Epithelial cell of proximal tubule (primary cell): Measurements from ENCODE around the gene PTPRT. TPM values are rescaled to one million over a fixed set of nuclear protein-coding genes. Genes with fewer than 3 reads are reported as not detected.

ENCODE experiments used
- DNase-seq: peaks from one replicate; pipeline ENCODE4 v3.0.0-alpha.2; 2011; ENCODE audit warnings: low read depth
- H3K4me3 ChIP-seq: 2 replicates; pipeline ENCODE4 v1.5.1; 2011; ENCODE audit warnings: low read depth, mild to moderate bottlenecking, low read length
- total RNA-seq: library from RNA; depleted of rRNA; stranded (reverse); fragments of >200 nt; gene quantifications from 2 replicates; pipeline ENCODE4 v1.2.3, GENCODE V29; 2015
- TF ChIP-seq, protein P1 (sequence below): conservative IDR thresholded peaks from 2 replicates; pipeline ENCODE4 v1.5.1; 2012; ENCODE audit warnings: low read depth, mild to moderate bottlenecking, low read length

The PTPRT gene
- total RNA-seq, 1 donor from 2014 or later, result not detected

DNA sequence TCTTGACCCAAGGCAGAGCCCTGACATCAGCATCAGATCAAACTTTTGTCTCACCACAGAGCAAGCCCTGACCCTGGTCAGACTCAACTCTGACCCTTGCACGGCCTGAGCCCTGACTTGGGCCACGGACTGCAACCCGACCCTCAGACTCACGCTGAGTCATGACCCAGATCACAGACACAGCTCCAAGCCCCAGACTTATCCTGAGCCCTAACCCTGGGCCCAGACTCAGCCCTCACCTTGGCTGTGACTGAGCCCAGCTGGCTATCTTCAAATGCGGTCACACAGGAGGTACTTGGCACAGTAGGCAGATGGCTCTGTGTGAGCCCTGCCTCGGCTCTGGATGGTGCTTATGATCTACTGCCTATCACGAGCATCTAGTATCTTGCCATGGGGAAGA is 602.3 kb downstream of the PTPRT start:
- TF ChIP-seq, protein P1, sequence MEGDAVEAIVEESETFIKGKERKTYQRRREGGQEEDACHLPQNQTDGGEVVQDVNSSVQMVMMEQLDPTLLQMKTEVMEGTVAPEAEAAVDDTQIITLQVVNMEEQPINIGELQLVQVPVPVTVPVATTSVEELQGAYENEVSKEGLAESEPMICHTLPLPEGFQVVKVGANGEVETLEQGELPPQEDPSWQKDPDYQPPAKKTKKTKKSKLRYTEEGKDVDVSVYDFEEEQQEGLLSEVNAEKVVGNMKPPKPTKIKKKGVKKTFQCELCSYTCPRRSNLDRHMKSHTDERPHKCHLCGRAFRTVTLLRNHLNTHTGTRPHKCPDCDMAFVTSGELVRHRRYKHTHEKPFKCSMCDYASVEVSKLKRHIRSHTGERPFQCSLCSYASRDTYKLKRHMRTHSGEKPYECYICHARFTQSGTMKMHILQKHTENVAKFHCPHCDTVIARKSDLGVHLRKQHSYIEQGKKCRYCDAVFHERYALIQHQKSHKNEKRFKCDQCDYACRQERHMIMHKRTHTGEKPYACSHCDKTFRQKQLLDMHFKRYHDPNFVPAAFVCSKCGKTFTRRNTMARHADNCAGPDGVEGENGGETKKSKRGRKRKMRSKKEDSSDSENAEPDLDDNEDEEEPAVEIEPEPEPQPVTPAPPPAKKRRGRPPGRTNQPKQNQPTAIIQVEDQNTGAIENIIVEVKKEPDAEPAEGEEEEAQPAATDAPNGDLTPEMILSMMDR, result no peak
- no peak for DNase-seq

GRCh38 chr20:42581311-42581710 is 608.4 kb downstream of the PTPRT start:
- H3K4me3 ChIP-seq, result no peak overlapping the region
- DNase-seq, result no peak
- TF ChIP-seq, protein P1, result no peak

More for the DNA sequence above, 602.3 kb downstream of the PTPRT start:
- H3K4me3 ChIP-seq, result no peak overlapping the region

DNA sequence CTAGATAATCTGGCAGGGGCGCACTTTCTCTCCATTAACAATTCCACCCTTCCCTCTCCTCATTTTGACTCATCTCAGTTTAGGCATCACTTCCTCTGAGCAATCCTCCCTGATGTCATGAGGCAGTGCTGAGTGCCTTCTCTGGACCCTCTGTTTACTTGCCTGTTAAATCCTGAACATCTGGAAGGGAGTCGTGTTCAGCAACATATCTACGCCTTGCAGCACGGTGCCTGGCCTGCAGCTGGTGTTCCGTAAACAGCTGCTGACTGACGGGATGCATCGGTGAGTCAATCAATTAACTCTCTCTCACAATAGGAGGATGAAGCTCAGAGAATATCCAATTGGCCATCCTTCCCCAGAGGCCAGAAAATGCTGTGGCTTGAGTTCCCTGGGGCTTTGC is 613.5 kb downstream of the PTPRT start:
- no peak for DNase-seq
- no peak overlapping the region for H3K4me3 ChIP-seq
- TF ChIP-seq, protein P1, result no peak

DNA sequence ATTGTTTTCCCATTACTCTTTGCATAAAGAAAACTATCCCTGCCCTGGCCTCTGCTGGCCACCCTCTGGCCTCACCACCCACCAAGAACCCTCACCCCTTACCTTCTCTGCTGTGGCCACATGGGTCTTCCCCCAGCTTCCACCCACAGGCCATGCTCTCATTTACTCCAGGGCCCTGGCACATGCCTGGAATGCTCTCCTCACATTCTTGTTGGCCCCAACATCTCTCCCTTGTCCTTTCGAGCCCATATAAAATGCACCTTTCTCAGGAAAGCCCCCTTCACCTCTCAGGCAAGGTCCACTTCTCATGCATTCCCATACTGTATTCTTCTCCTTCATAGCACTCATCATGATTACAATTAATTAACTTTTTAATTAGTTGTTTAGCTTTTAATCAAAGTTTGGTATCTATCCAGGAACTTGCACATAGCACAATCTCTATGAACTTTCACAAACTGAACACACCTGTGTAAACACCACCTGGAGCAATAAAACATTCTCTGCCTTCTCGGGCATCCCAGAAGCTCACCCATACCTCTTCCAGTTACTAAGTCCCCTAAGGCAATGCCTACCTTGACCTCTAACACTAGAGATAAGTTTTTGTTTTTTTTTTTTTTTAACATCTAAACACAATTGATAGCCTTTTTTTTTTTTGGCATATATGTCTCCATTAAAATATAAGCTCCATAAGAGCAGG is 617.2 kb downstream of the PTPRT start:
- TF ChIP-seq, protein P1, result no peak
- DNase-seq, result no peak
- no peak overlapping the region for H3K4me3 ChIP-seq

DNA sequence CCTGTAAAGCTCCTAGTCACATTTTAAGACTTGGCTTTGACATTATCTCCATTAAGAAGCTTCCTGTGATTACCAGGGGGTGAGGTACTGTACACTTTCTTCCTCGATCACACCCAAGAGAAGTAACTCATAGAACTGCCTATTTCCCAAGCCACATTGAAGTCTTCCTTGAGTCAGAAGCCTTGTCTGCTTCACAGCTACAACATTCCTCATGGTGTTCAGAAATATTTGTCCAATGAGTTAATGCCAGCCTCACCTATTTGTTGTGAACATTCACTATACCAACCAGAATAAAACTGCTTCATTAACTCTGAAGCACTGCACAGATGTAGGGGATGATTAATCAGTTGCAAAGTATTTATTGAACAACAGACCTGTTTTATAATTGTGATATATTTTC is 622.3 kb downstream of the PTPRT start:
- H3K4me3 ChIP-seq, result no peak overlapping the region
- TF ChIP-seq, protein P1, result no peak
- peak; percentile 64 for DNase-seq

GRCh38 chr20:42565235-42565995 is 624.3 kb downstream of the PTPRT start:
- no peak for DNase-seq
- H3K4me3 ChIP-seq, result no peak overlapping the region
- TF ChIP-seq, protein P1, result no peak
